HepG2 (cell line): ENCODE data around the gene ADCY7. TPM values are rescaled to one million over a fixed set of nuclear protein-coding genes. Genes with fewer than 3 reads are reported as not detected.
A peak's percentile ranks its signal among the peaks of the same experiment; 100 is the strongest.

Experiments
- ATAC-seq: fragments of 200-7000 bp; cut with Tn5 transposase; 3 replicates; pipeline ENCODE4 v1.9.1; 2020; ENCODE audit warnings: mild to moderate bottlenecking, moderate library complexity
- BruUV-seq: library from RNA; stranded (reverse); fragments of 400-500 nt; replicated peaks from 2 replicates; lab custom pipeline; 2021; lab: Mats Ljungman, UMichigan
- CTCF ChIA-PET: fragments of 300-600 bp; formaldehyde crosslinking; extraction: SDS; loops from one replicate; lab custom pipeline; 2021; ENCODE audit warnings: low total read pairs, inconsistent platforms, low intra/inter-chr PET ratio; lab: Yijun Ruan, JAX
- POLR2A ChIA-PET: fragments of 350-600 bp; sonication (Branson Sonifier 250); formaldehyde crosslinking; loops from one replicate; lab custom pipeline; 2020; ENCODE audit warnings: antibody characterized with exemption, inconsistent platforms; lab: Yijun Ruan, JAX
- DNase-seq: peaks from one replicate; pipeline ENCODE4 v3.0.0-alpha.2; 2015; ENCODE audit warnings: low spot score
- FAIRE-seq: peaks from 3 replicates; lab custom pipeline; 2011; peaks lifted over from hg19 to GRCh38; lab: Jason Lieb, UNC
- H2AFZ ChIP-seq: one replicate; pipeline ENCODE4 v1.6.1; 2011; ENCODE audit warnings: low read length, inconsistent platforms
- H3K27ac ChIP-seq: fragments of 300-600 bp; 3 replicates; pipeline ENCODE4 v1.8.0; 2011; ENCODE audit warnings: mixed run types, mild to moderate bottlenecking, mixed read lengths, low read length, inconsistent platforms; ENCODE audit not compliant: insufficient read depth; ENCODE audit errors: extremely low read length
- H3K27me3 ChIP-seq, 2 experiments: fragments of 200-600 bp in 1 of 2; 2 replicates in 1 of 2; 3 replicates in 1 of 2; pipeline versions ENCODE4 v1.6.0 to v1.8.0; 2011; ENCODE audit warnings: low read length in 2 of 2, mild to moderate bottlenecking in 2 of 2, moderate library complexity in 2 of 2, inconsistent platforms in 1 of 2; ENCODE audit not compliant: insufficient read depth in 2 of 2, control insufficient read depth in 1 of 2
- H3K36me3 ChIP-seq, 2 experiments: fragments of 200-600 bp in 1 of 2; replicated peaks in 1 of 2; 2 replicates in 1 of 2; 3 replicates in 1 of 2; pipeline versions ENCODE4 v1.5.1 to v1.8.0; 2011; ENCODE audit warnings: low read length in 2 of 2, inconsistent platforms in 1 of 2; ENCODE audit not compliant: insufficient read depth in 2 of 2, control insufficient read depth in 1 of 2
- H3K4me1 ChIP-seq: 2 replicates; pipeline ENCODE4 v1.5.1; 2012; ENCODE audit warnings: low read length, inconsistent platforms; ENCODE audit not compliant: insufficient read depth
- H3K4me2 ChIP-seq: 2 replicates; pipeline ENCODE4 v1.6.0; 2011; ENCODE audit warnings: low read depth, low read length, inconsistent platforms
- H3K4me3 ChIP-seq, 3 experiments: fragments of 200-600 bp in 1 of 3; sonication (generic), shearing (Covaris generic) in 1 of 3; replicated peaks in 1 of 3; 2 replicates each; pipeline ENCODE4 v1.5.1; 2011 to 2016; ENCODE audit warnings: low read length in 3 of 3, inconsistent platforms in 2 of 3, low read depth in 2 of 3, mild to moderate bottlenecking in 2 of 3, control low read depth in 1 of 3, mixed read lengths in 1 of 3; ENCODE audit not compliant: insufficient read depth in 1 of 3
- H3K79me2 ChIP-seq: one replicate; pipeline ENCODE4 v1.6.1; 2011; ENCODE audit warnings: low read length, inconsistent platforms; ENCODE audit not compliant: insufficient read depth
- H3K9ac ChIP-seq: 2 replicates; pipeline ENCODE4 v1.6.0; 2011; ENCODE audit warnings: mild to moderate bottlenecking, low read depth, low read length, inconsistent platforms; ENCODE audit not compliant: insufficient read depth
- H3K9me3 ChIP-seq: 2 replicates; pipeline ENCODE4 v1.5.1; 2012; ENCODE audit warnings: mild to moderate bottlenecking, low read length
- H4K20me1 ChIP-seq: 2 replicates; pipeline ENCODE4 v1.6.0; 2011; ENCODE audit warnings: inconsistent platforms, mild to moderate bottlenecking, low read length, moderate library complexity; ENCODE audit not compliant: insufficient read depth
- NFE2L1 ChIP-seq: sonication (generic); formaldehyde crosslinking; IDR thresholded peaks from 2 replicates; pipeline ENCODE4 v1.4.0; 2020; ENCODE audit warnings: missing genetic modification reagents, mild to moderate bottlenecking, borderline replicate concordance
- NFYB ChIP-seq: sonication (generic); formaldehyde crosslinking; IDR thresholded peaks from 2 replicates; pipeline ENCODE4 v1.4.0; 2020; ENCODE audit warnings: missing genetic modification reagents
- PBX3 ChIP-seq: sonication (generic); formaldehyde crosslinking; IDR thresholded peaks from 2 replicates; pipeline ENCODE4 v1.8.1; 2023; ENCODE audit warnings: missing genetic modification reagents, inconsistent platforms, borderline replicate concordance
- RARA ChIP-seq: IDR thresholded peaks from 2 replicates; pipeline ENCODE4 v1.6.1; 2016; ENCODE audit warnings: missing genetic modification reagents, missing compliant biosample characterization
- THAP8 ChIP-seq: sonication (generic); formaldehyde crosslinking; IDR thresholded peaks from 2 replicates; pipeline ENCODE4 v1.5.1; 2020; ENCODE audit warnings: missing genetic modification reagents, mild to moderate bottlenecking, borderline replicate concordance
- ZFP41 ChIP-seq: sonication (generic); formaldehyde crosslinking; IDR thresholded peaks from 2 replicates; pipeline ENCODE4 v1.4.0; 2020; ENCODE audit warnings: mild to moderate bottlenecking, missing genetic modification reagents, borderline replicate concordance
- ZFY ChIP-seq: sonication (generic); formaldehyde crosslinking; IDR thresholded peaks from 2 replicates; pipeline ENCODE4 v1.4.0; 2020; ENCODE audit warnings: missing genetic modification reagents
- ZNF687 ChIP-seq: sonication (generic); formaldehyde crosslinking; IDR thresholded peaks from 2 replicates; pipeline ENCODE4 v1.5.1; 2020; ENCODE audit warnings: mild to moderate bottlenecking, missing genetic modification reagents, moderate library complexity
- ZNF768 ChIP-seq: sonication (generic); formaldehyde crosslinking; IDR thresholded peaks from 2 replicates; pipeline ENCODE4 v1.4.0; 2020; ENCODE audit warnings: missing genetic modification reagents
- WGBS: methylation state at CpG from one replicate; pipeline ENCODE4 v1.1.6; 2017; ENCODE audit warnings: low lambda C conversion rate; 5-methylcytosine and 5-hydroxymethylcytosine counted together
- in situ Hi-C: cut with HindIII; loops from 2 replicates; pipeline ENCODE4 v1.10.0; 2017; ENCODE audit warnings: low pct_unique_long_range_greater_than_20kb; ENCODE audit not compliant: extremely low pct_ligation_motif_present
- intact Hi-C: fragments of 100-400 bp; cut with micrococcal nuclease; formaldehyde crosslinking; loops from one replicate; pipeline ENCODE4 v1.10.0; 2022; ENCODE audit not compliant: unreplicated experiment
- polyA plus RNA-seq, 8 experiments: library from polyadenylated mRNA; depleted of rRNA in 3 of 8; stranded (reverse) in 7 of 8; unstranded in 1 of 8; fragments of >200 nt; fragmentation: Illumina TruSeq in 4 of 8; extraction: Trizol in 4 of 8; gene quantifications; 2 replicates each; pipeline versions ENCODE4 v1.2.1 to v1.2.3, GENCODE V29; 2011 to 2016; ENCODE audit warnings: low read depth in 4 of 8, missing spikeins in 1 of 8, mixed read lengths in 1 of 8; ENCODE audit not compliant: insufficient read depth in 1 of 8
- total RNA-seq, 5 experiments: library from RNA; depleted of rRNA; stranded (reverse); fragments of >200 nt; fragmentation: Illumina TruSeq; extraction: Trizol; gene quantifications; 2 replicates each; pipeline ENCODE4 v1.2.3, GENCODE V29; 2016; ENCODE audit warnings: low read depth in 1 of 5

The ADCY7 gene
- total and polyA plus RNA-seq, 2 of the 13 experiments (the other 11 are each of a cell fraction or from before 2014, with no cell fraction given) = 2.2 to 4.3 TPM

GRCh38 chr16:50261707-50262235 is 4.6 kb upstream of the ADCY7 start (continued):
- TF ChIP-seq ZNF687 (CRISPR knock-in tag) = 0 out of 2 replicates have a peak, but pooled peaks have one; percentile 18

- no peak overlapping the region for H3K9ac ChIP-seq
- ATAC-seq = no peak
- no peak overlapping the region for H3K27ac ChIP-seq
- no peaks in the 10 kb centered on the region for H3K79me2 ChIP-seq
- 72% methylated on average over 16 of the region's 16 CpGs for whole genome bisulfite sequencing
- H3K4me2 ChIP-seq = no peak overlapping the region
- TF ChIP-seq THAP8 (no peak), RARA (CRISPR knock-in tag) (no peak), ZFY (CRISPR knock-in tag) (no peak), PBX3 (CRISPR knock-in tag) (no peak), NFE2L1 (CRISPR knock-in tag) (no peak), NFYB (CRISPR knock-in tag) (no peak), ZNF768 (peak; percentile 97), ZFP41 (CRISPR knock-in tag) (no peak)
- intact Hi-C loops (no loop called here), in situ Hi-C loops (loop anchor here (10.0 kb wide), 1 partner anchor 402 kb away; no protein-coding TSS in a partner anchor)
- H3K27me3 ChIP-seq = peaks cover 6 to 37% of the 10 kb centered on the region in 2 experiments; a peak in 4 of 5 replicates
- POLR2A ChIA-PET = interaction anchor here (1.6 kb wide), 1 partner anchor 34 kb away, joined by 5 read pairs; no protein-coding TSS in a partner anchor
- FAIRE-seq = no peak
- DNase-seq = no peak
- H2AFZ ChIP-seq = no peak overlapping the region
- H3K36me3 ChIP-seq = no peaks in the 10 kb centered on the region
- CTCF ChIA-PET = no interaction called here
- no TSS peak for BruUV-seq
- H3K4me3 ChIP-seq = no peak overlapping the region
- H3K4me1 ChIP-seq = peaks cover 80% of the 10 kb centered on the region
- H4K20me1 ChIP-seq = no peaks in the 10 kb centered on the region
- H3K9me3 ChIP-seq = no peaks in the 10 kb centered on the region
These were observed 3.1 kb upstream of the ADCY7 start for GRCh38 chr16:50263060-50263909.
